ENCODE results near the gene ZPBP. TPM values are rescaled to one million over a fixed set of nuclear protein-coding genes. Genes with fewer than 3 reads are reported as not detected.

The ZPBP gene
- total RNA-seq, 1 experiment from 2014 or later, result not detected

- no peak overlapping the region for H4K8ac ChIP-seq (replicated peaks; ENCODE audit: insufficient read length, low read depth, low read length)
- Mint-ChIP-seq H3K9me3 (peaks cover 4 to 6% of the 10 kb centered on the region in 2 experiments; a peak in 3 of 5 replicates), H3K4me1 (no peaks in the 10 kb centered on the region), H3K27me3 (ENCODE audit: low read depth) (no peaks in the 10 kb centered on the region), H3K36me3 (ENCODE audit: insufficient read depth in 1 of 3, low read depth in 3 of 3) (peaks cover 0 to 4% (median 0%) of the 10 kb centered on the region in 3 experiments; a peak in 3 of 7 replicates), H3K4me3 (no peak overlapping the region; a peak in 1 of 5 replicates), H3K27ac (no peak overlapping the region)
- no peak overlapping the region for H3K4me2 ChIP-seq (ENCODE audit: insufficient read depth, insufficient read length, low read length)
- H3K9me3 ChIP-seq (ENCODE audit: control insufficient read depth, low read depth, low read length), result no peaks in the 10 kb centered on the region
- no peak overlapping the region for H2BK5ac ChIP-seq (ENCODE audit: insufficient read length, low read length)
- H4K5ac ChIP-seq (ENCODE audit: insufficient read length, low read depth, low read length), result no peak overlapping the region
- H2AK5ac ChIP-seq (ENCODE audit: insufficient read length, low read length), result no peak overlapping the region
- no peak overlapping the region for H2BK15ac ChIP-seq (ENCODE audit: low read depth, low read length)
- H3K9ac ChIP-seq (ENCODE audit: extremely low read depth, insufficient read length, low read length), result no peak overlapping the region
- H3K27ac ChIP-seq (ENCODE audit: insufficient read length, low read depth, low read length), result no peak overlapping the region
- H4K91ac ChIP-seq (ENCODE audit: insufficient read length, low read depth, low read length), result no peak overlapping the region
- no peak overlapping the region for H3K4ac ChIP-seq (ENCODE audit: low read depth, low read length)
- no peak overlapping the region for H3K18ac ChIP-seq (ENCODE audit: insufficient read length, low read depth, low read length)
- H3K27me3 ChIP-seq (ENCODE audit: insufficient read depth, low read length), result no peaks in the 10 kb centered on the region
- H3K23ac ChIP-seq (ENCODE audit: insufficient read length, low read depth, low read length), result no peak overlapping the region
- no peaks in the 10 kb centered on the region for H3K23me2 ChIP-seq (ENCODE audit: insufficient read length, low read depth, low read length, poor library complexity, severe bottlenecking)
- no peak overlapping the region for H2BK120ac ChIP-seq (ENCODE audit: low read depth, low read length, poor library complexity, severe bottlenecking)
- TF ChIP-seq CTCF (conservative IDR thresholded peaks at IDR 0.05), result no peak
- no peaks in the 10 kb centered on the region for H3K79me1 ChIP-seq (ENCODE audit: insufficient read depth, low read depth, low read length, poor library complexity, severe bottlenecking)
- no peak for DNase-seq
- H4K20me1 ChIP-seq (ENCODE audit: control insufficient read depth, insufficient read depth, insufficient read length), result no peaks in the 10 kb centered on the region
- H3K56ac ChIP-seq (ENCODE audit: insufficient read length, low read depth, low read length), result no peak overlapping the region
- H3T11ph ChIP-seq (ENCODE audit: low read length), result no peak overlapping the region
- no peak overlapping the region for H2BK20ac ChIP-seq (ENCODE audit: low read depth, low read length, poor library complexity, severe bottlenecking)
- no peaks in the 10 kb centered on the region for H3K4me1 ChIP-seq (ENCODE audit: insufficient read depth, low read length)
- no peak overlapping the region for H3K14ac ChIP-seq (ENCODE audit: insufficient read depth, low read length)
- H2BK12ac ChIP-seq (ENCODE audit: insufficient read length, low read depth, low read length), result no peak overlapping the region
- no CpG with 5 or more reads among the region's 6 CpGs for WGBS (ENCODE audit: extremely low coverage, insufficient read length, low lambda C conversion rate)
- no peaks in the 10 kb centered on the region for H3K79me2 ChIP-seq (ENCODE audit: insufficient read depth, low read length)
- no peak overlapping the region for H2AFZ ChIP-seq (ENCODE audit: low read length)
Observed at GRCh38 chr7:49995681-49996080, 97.4 kb downstream of the ZPBP start.

All from H9 (cell line).